Common myeloid progenitor, CD34-positive (primary cell): ENCODE measurements around the gene IRF2.
A peak's percentile ranks its signal among the peaks of the same experiment; 100 is the strongest.

ENCODE experiments used
- CTCF ChIA-PET: fragments of 350-600 bp; sonication (Branson Sonifier 250); formaldehyde crosslinking; loops from one replicate; lab custom pipeline; 2021; ENCODE audit warnings: antibody characterized with exemption; lab: Charles Lee
- POLR2A ChIA-PET: fragments of 350-600 bp; sonication (Branson Sonifier 250); formaldehyde crosslinking; loops from one replicate; lab custom pipeline; 2021; ENCODE audit warnings: antibody characterized with exemption; lab: Charles Lee
- DNase-seq, 3 donors: peaks; one replicate each; pipeline versions ENCODE4 v3.0.0 to v3.0.0-alpha.2; 2013
- H3K27ac ChIP-seq, 2 experiments: 1 replicate in 1 of 2; 2 replicates in 1 of 2; pipeline ENCODE4 v1.7.0; 2013; ENCODE audit warnings: inconsistent platforms in 2 of 2, low read length in 2 of 2, mild to moderate bottlenecking in 2 of 2, low read depth in 1 of 2, moderate library complexity in 1 of 2; ENCODE audit not compliant: severe bottlenecking in 2 of 2, insufficient read depth in 1 of 2, poor library complexity in 1 of 2
- H3K27me3 ChIP-seq, 5 experiments: replicated peaks in 2 of 5; 1 replicate in 3 of 5; 2 replicates in 2 of 5; pipeline versions ENCODE4 v1.6.1 to v1.7.0; 2013; ENCODE audit warnings: low read length in 4 of 5, mild to moderate bottlenecking in 2 of 5, moderate library complexity in 2 of 5, inconsistent platforms in 1 of 5; ENCODE audit not compliant: insufficient read depth in 5 of 5, control insufficient read depth in 4 of 5
- H3K36me3 ChIP-seq, 4 experiments: 1 replicate in 2 of 4; 2 replicates in 2 of 4; pipeline versions ENCODE4 v1.6.1 to v1.7.0; 2013; ENCODE audit warnings: low read length in 3 of 4, control low read depth in 1 of 4, mild to moderate bottlenecking in 1 of 4; ENCODE audit not compliant: control insufficient read depth in 4 of 4, insufficient read depth in 4 of 4
- H3K4me1 ChIP-seq, 4 experiments: 1 replicate in 3 of 4; 2 replicates in 1 of 4; pipeline versions ENCODE4 v1.6.1 to v1.7.1; 2013; ENCODE audit warnings: low read length in 3 of 4, mild to moderate bottlenecking in 3 of 4, control low read depth in 1 of 4, inconsistent platforms in 1 of 4, moderate library complexity in 1 of 4; ENCODE audit not compliant: control insufficient read depth in 4 of 4, insufficient read depth in 4 of 4; ENCODE audit errors: control extremely low read depth in 1 of 4
- H3K4me3 ChIP-seq, 7 experiments: 1 replicate in 4 of 7; 2 replicates in 3 of 7; pipeline versions ENCODE4 v1.5.1 to v1.7.0; 2013; ENCODE audit warnings: mild to moderate bottlenecking in 7 of 7, low read length in 6 of 7, moderate library complexity in 6 of 7, inconsistent platforms in 2 of 7, low read depth in 2 of 7, control low read depth in 1 of 7; ENCODE audit not compliant: insufficient read depth in 4 of 7, control insufficient read depth in 1 of 7; ENCODE audit errors: extremely low read depth in 1 of 7
- H3K9me3 ChIP-seq, 5 experiments: 1 replicate in 4 of 5; 2 replicates in 1 of 5; pipeline versions ENCODE4 v1.6.1 to v1.7.1; 2013; ENCODE audit warnings: low read length in 4 of 5, mild to moderate bottlenecking in 2 of 5, inconsistent platforms in 1 of 5, low read depth in 1 of 5, moderate library complexity in 1 of 5; ENCODE audit not compliant: control insufficient read depth in 4 of 5, insufficient read depth in 2 of 5; ENCODE audit errors: control extremely low read depth in 1 of 5
- WGBS: methylation state at CpG from one replicate; pipeline ENCODE4 v1.1.5; 2013; ENCODE audit not compliant: insufficient coverage; 5-methylcytosine and 5-hydroxymethylcytosine counted together

The IRF2 gene

GRCh38 chr4:184415071-184415470 lies 59.3 kb downstream of the IRF2 start:
- H3K9me3 ChIP-seq = no peaks in the 10 kb centered on the region
- H3K4me1 ChIP-seq = peaks cover 9 to 47% (median 37%) of the 10 kb centered on the region in 4 experiments
- H3K36me3 ChIP-seq = peaks cover 9 to 37% (median 25%) of the 10 kb centered on the region in 4 experiments
- POLR2A ChIA-PET = no interaction called here
- H3K4me3 ChIP-seq = no peak overlapping the region
- H3K27me3 ChIP-seq = no peaks in the 10 kb centered on the region
- H3K27ac ChIP-seq = no peak overlapping the region
- WGBS = 92% methylated on average over 6 of the region's 6 CpGs
- CTCF ChIA-PET = interaction anchor here (1.3 to 3.6 kb wide), 3 partner anchors 34 to 151 kb away, joined by 3 to 13 read pairs (median 4); no protein-coding TSS in a partner anchor
- no peak for DNase-seq

GRCh38 chr4:184413261-184414046 lies 60.9 kb downstream of the IRF2 start:
- Histone ChIP-seq H3K9me3 (no peaks in the 10 kb centered on the region), H3K27ac (no peak overlapping the region), H3K27me3 (no peaks in the 10 kb centered on the region), H3K4me1 (peaks cover 18 to 62% (median 53%) of the 10 kb centered on the region in 4 experiments), H3K36me3 (peaks cover 7 to 37% (median 21%) of the 10 kb centered on the region in 4 experiments), H3K4me3 (no peak overlapping the region)
- WGBS = 78% methylated on average over 12 of the region's 13 CpGs
- ChIA-PET CTCF (interaction anchor here (0.7 to 3.6 kb wide), 8 partner anchors 23 to 149 kb away, joined by 3 to 13 read pairs (median 4); no protein-coding TSS in a partner anchor), POLR2A (no interaction called here)
- DNase-seq = peak in 1 of 3 donors; percentile 18

- POLR2A ChIA-PET = interaction anchor here (0.6 kb wide), 1 partner anchor 11 kb away, joined by 5 read pairs; no protein-coding TSS in a partner anchor
Observed at GRCh38 chr4:184410748-184411147, 63.6 kb downstream of the IRF2 start.

GRCh38 chr4:184409911-184410692 lies 64.2 kb downstream of the IRF2 start:
- H3K36me3 ChIP-seq = peaks cover 0 to 43% (median 19%) of the 10 kb centered on the region in 4 experiments

More at GRCh38 chr4:184410748-184411147, 63.6 kb downstream of the IRF2 start:
- H3K4me3 ChIP-seq = no peak overlapping the region
- peak in 2 of 3 donors; percentile 12 to 60 for DNase-seq
- H3K9me3 ChIP-seq = no peaks in the 10 kb centered on the region
- H3K27me3 ChIP-seq = no peaks in the 10 kb centered on the region
- H3K36me3 ChIP-seq = peaks cover 4 to 42% (median 22%) of the 10 kb centered on the region in 4 experiments
- CTCF ChIA-PET = interaction anchor here (0.6 to 1.2 kb wide), 4 partner anchors 15 to 147 kb away, joined by 3 read pairs; no protein-coding TSS in a partner anchor
- H3K4me1 ChIP-seq = peaks cover 28 to 67% (median 57%) of the 10 kb centered on the region in 4 experiments
- no peak overlapping the region for H3K27ac ChIP-seq
- WGBS = 74% methylated on average over 4 of the region's 6 CpGs

GRCh38 chr4:184409502-184409901 lies 64.8 kb downstream of the IRF2 start:
- H3K36me3 ChIP-seq = peaks cover 0 to 42% (median 19%) of the 10 kb centered on the region in 4 experiments
- H3K27ac ChIP-seq = peak overlapping the region in 1 of 2 experiments; percentile 54
- no peaks in the 10 kb centered on the region for H3K9me3 ChIP-seq
- WGBS = 79% methylated on average over 6 of the region's 9 CpGs
- H3K4me3 ChIP-seq = peak overlapping the region in 3 of 7 experiments; percentile 19 to 52 (median 38)
- ChIA-PET POLR2A (interaction anchor here (0.8 to 1.1 kb wide), 2 partner anchors 11 to 128 kb away, joined by 3 read pairs; no protein-coding TSS in a partner anchor), CTCF (interaction anchor here (0.6 to 1.8 kb wide), 6 partner anchors 16 to 689 kb away, joined by 3 to 7 read pairs (median 3); no protein-coding TSS in a partner anchor)
- DNase-seq = no peak
- H3K4me1 ChIP-seq = peaks cover 28 to 67% (median 57%) of the 10 kb centered on the region in 4 experiments
- H3K27me3 ChIP-seq = no peaks in the 10 kb centered on the region

More at GRCh38 chr4:184409911-184410692, 64.2 kb downstream of the IRF2 start:
- H3K27ac ChIP-seq = peak overlapping the region in 1 of 2 experiments; percentile 54
- no peaks in the 10 kb centered on the region for H3K9me3 ChIP-seq
- DNase-seq = peak; percentile 84 to 94 (median 93)
- H3K27me3 ChIP-seq = no peaks in the 10 kb centered on the region
- H3K4me1 ChIP-seq = peaks cover 28 to 67% (median 57%) of the 10 kb centered on the region in 4 experiments
- ChIA-PET POLR2A (interaction anchor here (0.6 to 1.1 kb wide), 4 partner anchors 11 to 248 kb away, joined by 3 to 5 read pairs (median 3); no protein-coding TSS in a partner anchor), CTCF (interaction anchor here (0.6 to 1.8 kb wide), 8 partner anchors 15 to 689 kb away, joined by 3 to 7 read pairs (median 3); no protein-coding TSS in a partner anchor)
- peak overlapping the region in 3 of 7 experiments; percentile 19 to 52 (median 26) for H3K4me3 ChIP-seq
- WGBS = 46% methylated on average over 6 of the region's 12 CpGs

- 100% methylated on average over 2 of the region's 3 CpGs for WGBS
- ChIA-PET CTCF (interaction anchor here (0.6 to 1.8 kb wide), 6 partner anchors 27 to 536 kb away, joined by 3 to 7 read pairs (median 4); no protein-coding TSS in a partner anchor), POLR2A (no interaction called here)
- no peak for DNase-seq
- Histone ChIP-seq H3K4me3 (peak overlapping the region in 1 of 7 experiments; percentile 38), H3K36me3 (peaks cover 3 to 43% (median 19%) of the 10 kb centered on the region in 4 experiments), H3K27me3 (no peaks in the 10 kb centered on the region), H3K27ac (no peak overlapping the region), H3K4me1 (peaks cover 28 to 59% (median 51%) of the 10 kb centered on the region in 4 experiments), H3K9me3 (no peaks in the 10 kb centered on the region)
Observed at GRCh38 chr4:184408684-184409081, 65.7 kb downstream of the IRF2 start.
